HuH-7.5 (cell line): ENCODE results near the gene SRPK2.

ENCODE experiments used
- DNase-seq: peaks from one replicate; pipeline ENCODE4 v3.0.0; 2011; ENCODE audit warnings: low spot score

The SRPK2 gene

GRCh38 chr7:105133986-105134655 lies 254.6 kb downstream of the SRPK2 start:
- no peak for DNase-seq

DNA sequence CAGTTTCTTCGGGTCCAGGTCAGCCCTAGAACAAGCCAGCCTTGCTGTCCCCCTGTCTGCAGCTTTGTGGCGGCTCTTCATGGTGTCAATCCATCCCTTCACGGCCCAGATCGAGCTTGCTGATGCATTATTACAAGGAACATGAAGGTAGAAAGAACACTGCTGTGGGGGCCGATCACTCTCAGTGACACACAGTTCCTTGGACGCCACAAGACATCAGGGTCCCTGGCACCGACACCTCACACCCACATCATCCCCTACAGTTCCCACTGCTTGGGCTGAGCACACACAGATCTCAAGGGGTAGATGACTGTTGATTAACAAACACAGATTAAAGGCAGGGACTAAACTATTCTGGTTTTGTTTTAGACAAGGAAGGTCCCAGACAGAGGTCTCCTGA lies 255.4 kb downstream of the SRPK2 start:
- no peak for DNase-seq

- DNase-seq: no peak
Observed at GRCh38 chr7:105132835-105133234, 255.9 kb downstream of the SRPK2 start.

GRCh38 chr7:105132335-105132734 lies 256.4 kb downstream of the SRPK2 start:
- no peak for DNase-seq

- no peak for DNase-seq
Observed at GRCh38 chr7:105131890-105132289, 256.8 kb downstream of the SRPK2 start.

DNA sequence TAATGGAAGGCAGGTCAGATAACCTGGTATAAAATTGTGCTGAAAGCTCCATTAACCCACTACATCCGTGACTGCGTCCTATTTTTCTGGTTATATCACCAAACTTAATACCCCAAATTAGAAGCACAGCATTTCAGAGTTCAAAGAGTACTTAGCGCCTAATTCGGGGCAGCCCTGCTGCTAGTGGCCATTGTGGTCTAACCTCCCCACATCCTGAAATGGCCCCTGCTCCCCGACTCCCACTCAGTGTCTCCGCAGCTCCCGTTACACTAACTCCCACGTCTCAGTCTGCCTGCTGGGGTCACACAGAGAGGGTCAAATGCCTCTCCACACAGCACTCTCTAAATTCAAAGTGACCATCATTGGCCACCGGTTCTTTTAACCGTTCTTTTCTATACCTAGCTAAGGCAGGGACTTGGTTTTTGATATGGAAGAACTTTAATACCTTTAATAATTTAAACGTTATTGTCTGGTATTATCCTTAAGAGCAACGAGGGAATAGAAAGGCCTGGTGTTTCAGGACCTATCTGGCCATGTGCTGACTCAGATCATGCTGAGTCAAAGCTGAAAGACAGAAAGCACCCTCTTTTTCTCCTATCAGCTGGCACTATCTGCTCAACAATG lies 257.6 kb downstream of the SRPK2 start:
- no peak for DNase-seq

GRCh38 chr7:105130580-105130979 lies 258.1 kb downstream of the SRPK2 start:
- no peak for DNase-seq

GRCh38 chr7:105130048-105130447 lies 258.7 kb downstream of the SRPK2 start:
- no peak for DNase-seq

- DNase-seq: no peak
Observed at GRCh38 chr7:105127179-105127578, 261.5 kb downstream of the SRPK2 start.

DNA sequence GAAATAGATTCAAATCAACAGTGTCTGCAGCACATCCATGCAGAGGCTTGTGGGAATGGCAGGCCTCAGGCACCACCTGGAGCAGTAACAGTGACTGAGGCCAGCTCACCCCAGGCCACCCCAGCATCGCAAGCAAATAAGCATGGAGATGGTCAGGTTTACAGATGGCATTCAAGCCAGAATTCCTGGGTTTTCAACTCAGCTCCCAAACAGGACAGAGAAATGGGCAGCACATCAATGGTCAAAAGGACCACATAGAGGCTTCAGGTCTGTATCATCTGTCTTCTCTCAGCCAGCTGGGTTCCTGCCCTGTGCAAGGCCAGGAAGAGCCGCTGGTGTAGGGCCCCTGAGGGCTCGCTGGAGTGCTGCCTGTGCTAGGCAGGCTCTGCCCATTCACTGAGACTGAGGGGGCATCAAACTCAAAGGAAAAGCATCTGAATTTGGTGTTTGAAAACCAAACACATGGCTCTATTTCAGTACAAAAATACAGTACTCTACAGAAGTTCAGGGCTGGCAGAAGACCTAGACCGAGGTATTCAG lies 262.2 kb downstream of the SRPK2 start:
- no peak for DNase-seq

DNA sequence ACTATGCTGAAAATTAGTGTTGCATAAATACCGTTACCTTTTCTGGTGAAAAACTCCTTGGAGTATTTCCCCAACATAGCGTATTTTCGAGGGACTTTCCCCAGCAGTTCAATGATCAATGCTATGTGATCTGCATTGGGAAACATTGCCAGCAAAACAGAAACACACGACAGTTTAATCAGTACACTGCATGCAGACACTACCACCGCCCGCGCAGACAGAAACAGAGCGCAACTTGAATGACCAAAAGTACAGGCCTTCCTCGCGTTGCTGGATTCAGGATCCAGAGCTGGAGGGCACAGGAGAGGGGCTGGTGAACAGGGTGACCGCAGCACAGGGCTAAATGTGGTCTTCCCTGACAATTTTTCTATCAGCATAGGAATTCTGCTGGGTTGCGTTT lies 263.0 kb downstream of the SRPK2 start:
- no peak for DNase-seq

DNA sequence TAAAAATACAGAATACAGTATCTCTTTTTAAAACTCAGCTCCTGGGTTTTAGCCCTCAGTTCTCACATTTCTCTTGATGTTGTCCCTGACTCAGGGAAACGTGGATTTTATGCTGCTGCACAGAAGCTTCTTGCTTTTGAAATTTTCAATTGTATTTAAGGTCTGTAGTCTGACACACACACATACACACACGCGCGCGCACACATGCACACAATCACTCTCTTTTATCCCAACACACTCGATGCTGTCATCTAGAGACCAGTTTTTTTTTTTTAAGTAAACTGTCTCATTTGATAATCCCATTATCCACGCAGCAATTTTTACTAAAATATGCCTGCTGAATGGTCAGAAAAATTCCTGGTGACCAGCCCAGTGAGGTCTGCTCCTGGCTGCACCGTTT lies 266.1 kb downstream of the SRPK2 start:
- DNase-seq: no peak

DNA sequence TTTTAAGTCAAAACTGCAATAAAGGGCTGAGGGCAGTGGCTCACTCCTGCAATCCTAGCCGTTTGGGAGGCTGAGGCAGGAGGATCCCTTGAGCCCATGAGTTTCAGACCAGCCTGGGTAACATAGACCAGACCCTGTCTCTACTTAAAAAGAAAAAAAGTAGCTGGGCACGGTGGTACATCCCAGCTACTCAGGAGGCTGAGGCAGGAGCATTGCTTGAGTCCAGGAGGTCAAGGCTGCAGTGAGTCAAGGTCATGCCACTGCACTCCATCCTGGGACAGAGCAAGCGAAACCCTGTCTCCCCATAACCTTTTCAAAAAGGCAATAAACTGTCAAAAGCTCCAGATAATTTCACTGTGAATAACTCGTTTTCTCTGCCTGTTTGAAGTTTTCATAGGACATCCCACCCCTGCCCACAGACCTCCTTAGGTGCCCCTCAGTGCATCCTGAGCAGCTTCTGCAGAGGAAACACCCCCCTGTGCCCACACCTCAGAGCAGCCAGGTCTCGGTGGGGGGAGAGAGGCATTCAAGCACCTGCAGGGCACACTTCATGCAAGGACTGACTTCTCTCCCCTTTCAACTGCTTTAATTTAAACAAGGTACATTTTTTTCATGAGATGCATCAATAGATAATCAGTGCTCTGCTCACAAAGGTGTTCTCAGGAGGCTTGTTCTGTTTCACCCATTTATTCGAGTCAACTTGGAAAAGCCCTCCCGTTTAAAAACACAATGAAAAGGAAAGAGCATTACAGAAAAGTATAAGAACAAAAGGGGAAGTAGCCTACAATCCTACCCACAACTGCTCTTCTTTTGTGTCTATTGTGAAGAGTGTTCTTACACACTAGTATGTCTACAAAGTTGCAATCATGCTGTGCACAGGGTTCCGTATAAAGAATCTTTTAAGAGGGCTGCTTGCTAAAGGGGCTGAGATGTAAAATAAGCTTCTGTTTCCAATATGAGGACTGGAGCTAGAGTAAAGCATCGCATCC lies 269.8 kb downstream of the SRPK2 start:
- no peak for DNase-seq

- no peak for DNase-seq
Observed at GRCh38 chr7:105112440-105113418, 276.0 kb downstream of the SRPK2 start.

GRCh38 chr7:105107458-105107857 lies 281.3 kb downstream of the SRPK2 start:
- DNase-seq: no peak

DNA sequence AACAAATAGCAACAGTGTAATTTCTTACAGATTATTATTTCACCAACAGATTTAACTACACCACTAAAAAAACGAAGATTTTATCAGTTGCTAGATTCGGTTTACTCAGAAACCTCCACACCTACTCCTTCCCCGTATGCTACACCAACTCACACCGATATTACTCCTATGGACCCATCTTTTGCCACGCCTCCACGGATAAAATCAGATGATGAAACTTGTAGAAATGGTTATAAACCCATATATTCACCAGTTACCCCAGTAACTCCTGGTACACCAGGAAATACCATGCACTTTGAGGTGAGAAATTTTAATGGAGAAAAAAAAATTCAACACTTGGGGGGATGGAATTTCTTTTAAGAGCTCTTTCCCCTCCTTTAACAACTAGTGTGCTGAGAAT lies 282.2 kb downstream of the SRPK2 start:
- no peak for DNase-seq

- DNase-seq: no peak
Observed at GRCh38 chr7:105105579-105105978, 283.1 kb downstream of the SRPK2 start.

- no peak for DNase-seq
Observed at GRCh38 chr7:105102557-105103352, 286.0 kb downstream of the SRPK2 start.

- DNase-seq: no peak
Observed at GRCh38 chr7:105101864-105102263, 286.9 kb downstream of the SRPK2 start.

- DNase-seq: no peak
Observed at GRCh38 chr7:105098863-105099515, 289.7 kb downstream of the SRPK2 start.
